ENCODE results near the gene NFIX. TPM values are rescaled to one million over a fixed set of nuclear protein-coding genes. Genes with fewer than 3 reads are reported as not detected.
A peak's percentile ranks its signal among the peaks of the same experiment; 100 is the strongest.

Gene NFIX
- total RNA-seq, 4 donors from 2014 or later, result 56.0 to 154 (median 79.4) TPM

- Histone ChIP-seq H3K27ac (replicated peaks in 1 of 4) (peak overlapping the region; percentile 88 to 98 (median 97)), H3K4me3 (peak overlapping the region; percentile 25 to 37 (median 32)), H3K36me3 (peaks cover 0 to 4% (median 0%) of the 10 kb centered on the region in 4 donors), H3K4me1 (peaks cover 91 to 100% (median 99%) of the 10 kb centered on the region in 4 donors), H3K27me3 (peaks cover 0 to under 1% (median 0%) of the 10 kb centered on the region in 4 donors), H3K9me3 (no peaks in the 10 kb centered on the region)
- 67% methylated on average over 16 of the region's 28 CpGs for WGBS
- intact Hi-C loops (cut with DNase I), result no loop called here
- TF ChIP-seq POLR2AphosphoS5 (IDR thresholded peaks at IDR 0.05) (peak in 1 of 2 donors; percentile 23), EP300 (IDR thresholded peaks at IDR 0.05) (no peak)
- no peak for DNase-seq (ENCODE audit: extremely low spot score)
These were observed 11.4 kb downstream of the NFIX start for GRCh38 chr19:13006431-13007281.

- peak; percentile 96 for DNase-seq (ENCODE audit: extremely low spot score)
- Histone ChIP-seq H3K4me3 (peak overlapping the region in 3 of 4 donors; percentile 32 to 37 (median 33)), H3K4me1 (peaks cover 94 to 100% (median 100%) of the 10 kb centered on the region in 4 donors), H3K9me3 (no peaks in the 10 kb centered on the region), H3K36me3 (peaks cover 0 to 4% (median 0%) of the 10 kb centered on the region in 4 donors), H3K27me3 (peaks cover 0 to 3% (median 0%) of the 10 kb centered on the region in 4 donors), H3K27ac (replicated peaks in 1 of 4) (peak overlapping the region; percentile 88 to 98 (median 97))
- TF ChIP-seq POLR2AphosphoS5 (IDR thresholded peaks at IDR 0.05), result peak; percentile 14 to 22
- no peak for TF ChIP-seq CTCF (IDR thresholded peaks at IDR 0.05)
- intact Hi-C loops (cut with DNase I), result no loop called here
- WGBS, result 53% methylated on average over 4 of the region's 17 CpGs
These were observed 12.2 kb downstream of the NFIX start for GRCh38 chr19:13007292-13008045.

GRCh38 chr19:13008926-13009787 is 13.9 kb downstream of the NFIX start:
- WGBS, result 87% methylated on average over 25 of the region's 28 CpGs
- DNase-seq (ENCODE audit: extremely low spot score), result no peak
- peak overlapping the region; percentile 88 to 98 (median 97) for H3K27ac ChIP-seq (replicated peaks in 1 of 4)
- peaks cover 0 to 4% (median 0%) of the 10 kb centered on the region in 4 donors for H3K36me3 ChIP-seq
- peak overlapping the region in 1 of 4 donors; percentile 1 for H3K4me3 ChIP-seq
- no peaks in the 10 kb centered on the region for H3K9me3 ChIP-seq
- peaks cover 0 to 3% (median 0%) of the 10 kb centered on the region in 4 donors for H3K27me3 ChIP-seq
- TF ChIP-seq POLR2A (IDR thresholded peaks at IDR 0.05; ENCODE audit: low read depth) (no peak), CTCF (IDR thresholded peaks at IDR 0.05) (no peak), EP300 (IDR thresholded peaks at IDR 0.05) (no peak), POLR2AphosphoS5 (IDR thresholded peaks at IDR 0.05) (no peak)
- intact Hi-C loops (cut with DNase I), result no loop called here
- peaks cover 92 to 100% (median 100%) of the 10 kb centered on the region in 4 donors for H3K4me1 ChIP-seq

- intact Hi-C loops (cut with DNase I), result no loop called here
- DNase-seq (ENCODE audit: extremely low spot score), result no peak
- TF ChIP-seq EP300 (IDR thresholded peaks at IDR 0.05), result no peak
- no peak for TF ChIP-seq POLR2AphosphoS5 (IDR thresholded peaks at IDR 0.05)
- no peak for TF ChIP-seq CTCF (IDR thresholded peaks at IDR 0.05)
- no peak for TF ChIP-seq POLR2A (IDR thresholded peaks at IDR 0.05; ENCODE audit: low read depth)
- WGBS, result 72% methylated on average over 32 of the region's 62 CpGs
- Histone ChIP-seq H3K4me1 (peaks cover 95 to 100% (median 100%) of the 10 kb centered on the region in 4 donors), H3K27me3 (peaks cover 0 to 3% (median 0%) of the 10 kb centered on the region in 4 donors), H3K4me3 (peak overlapping the region in 3 of 4 donors; percentile 1 to 8 (median 2)), H3K36me3 (peaks cover 0 to 4% (median 0%) of the 10 kb centered on the region in 4 donors), H3K27ac (replicated peaks in 1 of 4) (peak overlapping the region; percentile 56 to 97 (median 92)), H3K9me3 (no peaks in the 10 kb centered on the region)
These were observed 15.0 kb downstream of the NFIX start for GRCh38 chr19:13010038-13010991.
